Activated naive CD4-positive, alpha-beta T cell (primary cell): Measurements from ENCODE around the gene RBBP8NL.

Experiments used
- DNase-seq, 4 experiments: peaks; one replicate each; lab custom pipeline; 2025; lab: John Stamatoyannopoulos, UW

RBBP8NL gene

DNA sequence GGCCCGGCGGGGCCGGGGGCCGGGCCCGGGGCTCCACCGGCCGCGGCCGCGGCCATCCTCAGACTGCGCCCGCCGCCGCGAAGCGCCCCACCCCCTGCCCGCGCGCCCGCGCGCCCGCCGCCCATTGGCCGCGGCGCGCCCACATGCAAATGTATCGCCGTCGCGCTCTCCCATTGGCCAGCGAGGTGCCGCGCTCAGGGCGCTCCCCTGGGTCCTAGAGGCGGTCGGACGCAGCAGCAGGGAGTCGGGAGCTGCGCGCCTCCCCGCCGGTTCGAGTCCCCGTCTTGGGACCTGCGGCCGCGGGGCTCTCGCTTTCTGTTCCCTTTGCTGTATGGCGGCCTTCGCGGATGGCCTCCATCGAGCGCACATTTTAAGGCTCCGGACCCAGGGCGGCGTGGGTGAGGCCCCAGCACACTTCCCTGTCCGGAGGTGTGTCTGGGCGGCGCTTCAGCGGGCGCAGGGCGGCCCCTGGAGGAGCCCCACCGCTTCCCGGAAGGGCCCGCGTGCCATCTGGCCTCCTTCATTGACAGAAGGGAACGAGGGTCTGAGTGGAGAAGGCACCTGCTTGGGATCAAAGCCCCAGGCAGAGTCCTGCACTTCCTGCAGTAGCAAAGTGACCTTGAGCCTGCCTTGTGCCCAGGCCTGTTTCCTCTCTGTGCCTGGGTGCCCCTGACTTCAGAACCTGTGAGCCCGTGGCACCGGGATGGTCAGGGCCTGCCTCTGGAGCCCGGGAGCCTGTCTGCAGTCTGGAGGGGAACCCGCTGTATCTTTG is 19.9 kb downstream of the RBBP8NL start, which contains the start of gene CABLES2:
Gene CABLES2 (minus strand): TSS at position 65 of the 772 bp plus-strand sequence. CDS start 9 bp downstream, at position 56.
- DNase-seq: peak; percentile 68 to 88 (median 80)

DNA sequence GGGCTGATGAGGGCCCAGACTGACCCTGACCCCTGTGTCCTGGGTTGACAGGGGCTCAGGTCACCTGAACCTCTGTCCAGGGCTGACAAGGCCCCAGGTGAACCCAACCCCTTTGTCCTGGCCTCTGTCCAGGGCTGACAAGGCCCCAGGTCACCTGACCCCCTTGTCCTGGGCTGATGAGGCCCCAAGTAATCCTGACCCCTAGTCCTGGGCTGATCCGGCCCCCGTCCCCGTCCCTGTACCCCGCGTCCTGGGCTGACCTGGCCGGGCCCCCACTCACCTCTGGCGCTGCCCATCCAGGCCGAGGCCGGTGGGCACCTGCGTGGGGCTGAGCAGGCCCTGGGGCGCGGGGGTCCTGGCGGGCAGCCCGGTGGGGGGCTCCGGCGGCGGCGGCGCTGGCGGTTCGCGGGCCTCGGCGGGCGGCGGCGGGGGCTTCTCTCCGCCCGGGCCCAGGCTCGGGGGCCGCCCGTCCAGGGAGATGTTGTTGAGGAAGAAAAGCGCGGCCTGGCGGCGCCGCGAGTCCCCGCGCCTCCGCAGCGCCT is 20.6 kb downstream of the RBBP8NL start:
- DNase-seq: no peak

DNA sequence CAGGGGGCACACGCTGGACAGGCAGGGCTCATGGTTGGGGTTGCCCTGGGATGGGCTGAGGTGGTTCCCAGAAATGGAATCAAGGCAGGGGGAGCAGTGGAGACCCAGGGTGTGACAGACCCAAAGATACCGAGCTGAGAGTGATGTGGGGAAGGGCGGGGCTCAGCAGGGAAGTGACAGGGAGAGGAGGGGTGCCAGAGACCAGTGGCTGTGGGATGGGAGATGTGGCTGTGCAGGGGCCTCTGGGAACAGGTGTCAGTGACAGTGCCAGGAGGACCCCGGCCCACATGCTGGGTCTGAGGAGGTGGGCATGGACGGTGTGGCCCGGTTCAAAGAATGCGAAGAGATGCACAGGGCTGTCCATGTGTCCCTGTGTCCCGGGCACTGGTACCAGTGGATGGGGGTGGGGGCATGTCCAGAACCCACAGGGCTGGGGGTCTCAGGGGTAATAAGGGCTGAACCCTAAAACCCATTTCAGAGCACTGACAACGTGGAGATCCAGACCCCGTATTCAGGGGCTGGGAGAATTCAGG is 21.3 kb downstream of the RBBP8NL start:
- DNase-seq: no peak

DNA sequence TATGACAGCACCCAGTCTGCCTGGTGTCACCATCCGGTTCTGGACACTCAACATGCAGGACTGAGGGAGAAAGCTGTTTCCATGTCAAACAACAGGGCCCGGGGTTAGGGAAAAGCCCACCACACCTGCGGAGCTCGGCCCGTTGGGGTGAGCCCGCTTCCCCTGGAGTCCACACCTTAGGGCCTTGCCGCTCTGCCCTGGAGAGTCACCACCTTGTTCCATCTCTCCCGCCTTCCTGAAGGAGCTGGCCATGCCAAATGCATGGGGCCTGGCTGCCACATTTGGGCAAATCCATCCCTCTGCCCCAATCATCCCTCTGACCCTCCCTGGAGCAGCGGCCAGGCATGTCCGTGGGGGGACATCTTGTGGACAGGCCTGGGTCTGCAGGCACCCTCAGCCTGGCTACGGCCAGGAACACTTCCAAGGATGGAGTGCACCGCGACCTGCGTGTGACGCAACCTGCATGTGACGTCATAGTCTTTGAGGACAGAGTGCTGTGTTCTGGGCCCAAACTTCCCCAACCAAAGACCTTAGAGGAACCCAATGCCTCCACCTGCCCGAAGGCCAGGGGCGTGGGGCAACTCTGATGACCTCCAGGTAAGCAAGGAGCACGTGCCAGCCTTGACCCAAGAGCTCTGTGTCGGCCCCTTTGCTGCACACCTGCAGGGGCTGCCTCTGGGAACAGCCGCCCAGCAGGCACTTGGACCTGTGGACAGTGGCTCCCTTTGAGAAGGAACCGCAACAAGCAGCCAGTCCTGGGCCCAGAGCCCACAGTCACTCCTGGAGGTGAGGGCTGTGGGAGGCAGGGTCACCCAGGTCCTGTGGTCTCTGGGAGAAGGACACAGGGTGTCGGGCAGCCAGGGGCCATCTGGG is 22.0 kb downstream of the RBBP8NL start:
- DNase-seq: no peak

DNA sequence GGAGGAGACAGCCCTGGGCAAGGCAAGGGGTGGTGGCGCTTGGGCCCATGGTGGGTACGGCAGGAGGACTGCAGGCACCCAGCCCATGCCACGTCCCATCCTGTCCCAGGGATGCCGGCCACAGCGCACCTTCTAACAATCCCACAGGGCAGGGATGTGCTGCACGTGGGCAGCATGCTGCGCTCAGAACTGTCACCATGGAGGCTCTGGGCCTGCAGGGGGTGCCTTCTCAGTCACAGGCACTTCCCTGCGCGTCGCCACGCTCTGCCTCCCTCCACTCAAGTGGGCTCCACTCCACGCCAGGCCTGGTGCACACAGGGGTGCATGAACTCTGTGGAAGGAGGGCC is 22.6 kb downstream of the RBBP8NL start:
- no peak for DNase-seq

DNA sequence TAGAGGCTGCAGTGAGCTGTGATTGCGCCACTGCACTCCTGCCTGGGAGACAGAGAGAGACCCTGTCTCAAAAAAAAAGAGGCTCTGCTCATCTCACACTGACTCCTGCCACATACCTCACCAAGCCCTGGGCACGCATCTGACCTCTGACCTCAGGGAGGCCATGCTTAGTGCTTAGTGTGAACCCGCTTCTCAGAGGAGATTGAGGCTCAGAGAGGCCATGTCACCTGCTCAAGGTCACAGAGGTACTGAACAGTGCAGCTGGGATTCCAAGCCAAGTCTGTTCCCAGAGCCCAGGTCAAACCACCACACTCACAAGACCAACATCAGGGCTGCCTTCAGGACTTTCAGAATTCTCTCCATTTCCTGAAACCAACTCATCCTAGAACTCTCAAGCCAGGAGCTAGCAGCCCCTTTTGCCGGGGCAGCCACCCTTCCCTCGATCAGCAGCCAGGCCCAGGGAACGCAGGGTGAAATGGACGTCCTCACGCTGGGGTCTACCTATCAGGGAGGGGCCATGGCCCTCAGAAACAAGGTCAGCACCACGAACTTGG is 23.1 kb downstream of the RBBP8NL start:
- no peak for DNase-seq

DNA sequence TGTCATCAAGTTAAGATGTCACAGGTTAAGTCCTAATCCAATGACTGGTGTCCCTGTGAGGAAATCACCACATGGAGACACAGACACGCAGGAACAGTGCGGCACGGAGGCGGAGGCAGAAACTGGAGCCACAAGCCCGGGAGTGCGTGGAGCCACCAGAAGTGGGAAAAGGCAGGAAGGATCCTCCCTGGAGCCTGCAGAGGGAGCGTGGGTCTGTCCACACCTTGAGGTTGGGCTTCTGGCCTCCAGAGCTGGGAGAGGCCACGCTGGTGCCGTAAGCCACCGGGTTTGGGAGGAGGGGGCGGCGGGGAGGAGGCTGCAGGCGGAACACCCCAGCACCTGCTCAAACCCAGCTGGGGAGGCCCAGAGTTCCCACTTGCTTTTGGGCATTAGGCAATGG is 24.0 kb downstream of the RBBP8NL start:
- no peak for DNase-seq

DNA sequence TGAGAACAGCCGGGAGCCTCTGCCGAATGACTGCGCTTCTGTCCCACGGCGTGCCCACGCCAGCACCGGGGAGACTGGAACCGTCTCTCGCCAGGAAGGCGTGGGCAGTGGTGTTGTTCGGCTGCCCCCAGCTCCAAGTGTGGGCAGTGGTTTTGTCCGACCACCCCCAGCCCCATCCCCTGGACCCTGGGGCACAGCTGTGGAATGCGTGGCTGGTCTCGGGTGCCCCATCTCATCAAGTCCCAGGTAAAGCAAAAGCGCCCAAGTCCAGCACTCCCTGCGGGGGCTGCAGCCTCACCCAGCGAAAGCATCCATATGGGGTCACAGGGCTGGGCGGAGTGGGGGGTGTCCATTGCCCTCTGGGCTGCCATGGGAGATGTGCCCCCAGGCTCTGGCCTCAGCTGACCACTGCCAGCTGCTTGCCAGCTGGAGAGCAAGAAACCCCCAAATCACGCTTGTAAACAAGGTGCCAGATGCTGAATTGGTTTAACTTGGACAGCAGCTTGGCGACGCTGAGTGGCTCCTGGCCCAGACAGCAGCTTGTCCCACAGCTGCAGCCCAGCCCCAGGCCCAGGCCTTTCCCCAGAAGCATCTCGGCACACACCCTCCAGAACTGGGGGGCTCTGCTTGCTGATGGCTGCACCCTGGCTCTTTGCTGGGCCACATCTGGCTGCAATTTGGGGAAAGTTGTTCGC is 24.7 kb downstream of the RBBP8NL start:
- no peak for DNase-seq

DNA sequence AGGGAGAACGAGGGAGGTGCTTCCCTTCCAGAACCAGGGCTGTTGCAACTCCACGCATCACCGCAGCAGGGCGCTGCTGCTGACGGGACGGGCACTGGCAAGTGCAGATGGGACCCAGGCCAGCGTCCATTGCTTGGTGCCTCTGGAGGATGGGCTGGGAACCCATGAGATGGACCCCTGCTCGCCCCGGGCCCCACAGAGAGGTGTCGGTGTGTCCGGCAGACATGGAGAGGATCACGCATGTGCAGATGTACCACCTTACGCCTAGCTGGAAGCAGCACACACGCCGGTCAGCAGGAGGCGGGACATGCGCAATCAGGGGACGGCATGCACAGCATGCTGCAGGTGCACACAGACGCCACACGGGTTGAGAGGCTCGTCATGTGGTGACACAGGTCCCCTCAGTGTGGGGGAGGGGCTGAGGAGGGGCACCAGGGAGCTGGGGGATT is 26.0 kb downstream of the RBBP8NL start:
- no peak for DNase-seq

DNA sequence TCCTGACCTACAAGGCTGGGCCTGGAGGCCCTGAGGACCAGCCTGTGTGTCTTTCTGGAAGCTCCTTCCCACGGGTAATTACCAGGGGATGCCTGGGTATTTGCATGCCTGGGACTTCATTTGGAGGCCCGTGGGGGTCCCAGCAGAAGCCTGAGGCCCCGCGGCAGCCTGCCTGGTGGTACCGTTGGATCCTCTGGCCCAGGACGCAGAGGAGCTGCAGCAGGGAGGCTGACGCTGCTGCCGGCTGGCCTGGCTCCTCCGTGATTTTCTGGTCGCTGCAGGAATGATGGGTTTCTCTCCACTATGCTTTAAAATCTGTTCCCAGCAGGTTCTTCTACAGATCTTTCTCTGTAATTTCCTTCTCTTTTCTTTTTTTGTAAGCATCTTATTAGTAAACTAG is 26.8 kb downstream of the RBBP8NL start:
- DNase-seq: no peak

DNA sequence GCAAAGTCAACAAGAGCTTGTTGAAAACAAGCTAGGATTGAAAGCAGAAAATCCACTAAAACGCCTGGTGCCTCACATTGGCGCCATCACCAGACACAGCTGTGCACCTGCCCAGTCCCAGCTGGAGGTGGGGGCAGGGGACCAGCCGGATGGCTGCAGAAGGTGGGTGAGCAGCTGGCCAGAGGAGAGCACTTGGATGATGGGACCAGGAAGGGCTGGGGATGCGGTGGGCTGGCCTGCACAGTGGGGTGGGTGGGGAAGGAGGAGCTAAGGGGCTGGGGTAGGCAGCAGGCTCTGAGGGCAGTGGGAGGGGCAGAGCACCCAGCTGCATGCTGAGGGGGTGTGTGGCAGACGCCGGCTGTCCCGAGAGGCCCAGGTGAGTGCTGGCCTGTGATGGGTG is 27.3 kb downstream of the RBBP8NL start:
- no peak for DNase-seq

DNA sequence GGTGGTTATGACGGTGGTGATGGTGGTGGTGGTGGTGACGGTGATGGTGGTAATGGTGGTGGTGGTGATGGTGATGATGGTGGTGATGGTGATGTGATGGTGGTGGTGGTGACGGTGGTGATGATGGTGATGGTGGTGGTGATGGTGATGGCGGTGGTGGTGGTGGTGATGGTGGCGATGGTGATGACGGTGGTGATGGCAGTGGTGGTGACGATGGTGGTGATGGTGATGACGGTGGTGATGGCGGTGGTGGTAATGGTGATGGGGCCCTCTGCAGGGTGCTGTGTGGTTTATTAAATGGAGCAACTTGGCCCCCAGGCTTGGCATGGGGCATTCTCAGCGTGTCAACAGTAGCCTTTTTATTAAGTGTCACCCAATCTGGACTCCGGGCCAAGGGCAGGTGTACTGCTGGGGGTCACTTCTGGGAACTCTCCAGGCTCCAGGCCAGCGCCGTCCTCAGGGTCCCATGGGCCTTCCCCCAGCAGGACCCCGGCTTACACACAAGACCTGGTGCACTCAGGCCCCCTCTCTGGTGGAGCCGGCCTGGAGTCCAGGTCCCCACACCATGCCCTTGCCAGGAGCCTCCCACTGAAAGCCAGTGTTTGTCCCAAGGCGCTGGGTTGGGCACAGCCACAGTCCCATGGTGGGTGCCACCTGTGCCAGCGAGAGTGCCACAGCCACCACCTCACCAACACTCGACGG is 29.1 kb downstream of the RBBP8NL start:
- DNase-seq: no peak

DNA sequence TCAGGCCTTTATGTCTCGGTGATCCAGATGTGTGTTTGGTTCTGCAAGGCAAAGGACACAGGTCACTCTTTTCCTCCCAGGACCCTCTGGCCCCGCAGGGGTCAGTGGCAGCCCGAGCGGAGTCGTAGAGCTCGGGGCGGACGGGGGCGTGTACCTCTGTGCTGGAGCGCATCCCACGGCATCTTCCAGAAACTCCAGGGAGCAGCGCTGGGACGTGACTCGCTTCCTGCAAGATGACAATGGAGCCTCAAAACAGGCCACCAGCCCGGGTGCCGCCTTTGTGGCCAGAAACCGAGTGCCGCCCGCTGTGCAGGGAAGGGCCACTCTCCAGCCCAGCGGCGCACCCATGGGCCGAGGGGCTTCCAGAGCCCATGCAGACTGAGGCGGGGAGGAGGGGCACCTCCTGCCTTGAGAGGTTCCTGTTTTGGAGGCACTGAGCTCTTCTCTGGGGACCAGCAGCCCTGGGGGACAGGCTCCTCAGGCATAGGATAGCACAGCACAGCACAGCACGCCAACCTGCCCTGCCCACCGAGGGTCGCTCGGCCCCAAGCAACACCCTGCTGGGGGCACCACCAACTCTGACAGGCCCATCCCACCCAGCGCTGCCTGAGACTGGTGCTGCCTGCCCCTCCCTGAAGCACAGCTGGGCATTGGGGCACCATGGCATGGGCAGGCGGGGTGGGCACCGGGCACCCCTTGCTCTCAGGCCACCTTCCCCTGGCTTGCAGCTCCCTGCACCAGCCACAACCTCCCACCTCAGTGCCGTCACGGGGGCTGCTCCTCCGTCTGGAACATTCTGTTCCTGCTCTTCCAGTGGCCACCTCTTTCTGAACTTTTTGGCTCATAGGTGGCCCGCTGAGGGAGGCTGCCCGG is 30.7 kb downstream of the RBBP8NL start:
- no peak for DNase-seq

DNA sequence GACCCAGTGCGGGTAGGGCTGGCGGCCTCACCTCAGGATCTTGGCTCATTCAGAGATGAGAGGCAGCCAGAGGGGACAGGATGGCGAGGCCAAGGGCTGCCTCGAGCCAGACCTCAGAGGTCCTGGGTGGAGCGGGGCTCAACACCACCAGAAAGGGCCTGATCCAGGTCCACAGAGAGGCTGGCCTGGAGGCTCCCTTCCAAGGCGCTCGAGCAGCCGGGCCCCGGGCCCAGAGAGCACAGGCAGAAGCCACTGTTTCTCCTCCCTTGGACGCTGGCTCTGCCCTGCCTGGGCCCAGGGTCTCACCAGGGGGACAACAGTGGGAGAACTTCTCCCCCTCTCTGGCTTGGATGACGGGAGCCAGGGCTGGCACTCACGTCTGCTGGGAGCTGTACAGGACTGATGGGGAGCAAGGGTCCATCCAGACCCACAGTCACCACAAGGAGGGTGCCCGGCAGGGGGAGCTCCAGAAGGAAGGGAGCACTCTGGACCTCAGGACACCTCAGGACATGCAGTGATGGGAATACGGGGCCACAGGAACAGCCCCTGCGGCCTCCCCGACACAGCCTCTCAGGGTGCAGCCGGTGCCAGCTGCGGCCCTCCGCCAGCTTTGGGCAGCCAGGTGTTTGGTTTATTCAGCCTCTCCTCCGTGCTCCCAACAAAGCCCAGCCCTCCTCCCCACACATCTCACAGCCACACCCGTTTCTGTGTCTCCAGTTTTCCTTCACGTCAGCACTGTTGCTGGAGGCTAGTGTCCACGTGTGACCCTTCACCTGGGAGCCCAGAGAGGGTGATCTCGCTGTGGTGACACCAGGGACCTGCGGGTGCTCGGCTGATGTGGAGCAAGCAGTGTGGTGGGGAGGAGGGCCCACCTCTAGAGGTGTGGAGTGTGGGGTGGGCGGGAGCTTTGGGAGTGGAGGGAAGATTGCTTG is 31.8 kb downstream of the RBBP8NL start:
- DNase-seq: no peak

DNA sequence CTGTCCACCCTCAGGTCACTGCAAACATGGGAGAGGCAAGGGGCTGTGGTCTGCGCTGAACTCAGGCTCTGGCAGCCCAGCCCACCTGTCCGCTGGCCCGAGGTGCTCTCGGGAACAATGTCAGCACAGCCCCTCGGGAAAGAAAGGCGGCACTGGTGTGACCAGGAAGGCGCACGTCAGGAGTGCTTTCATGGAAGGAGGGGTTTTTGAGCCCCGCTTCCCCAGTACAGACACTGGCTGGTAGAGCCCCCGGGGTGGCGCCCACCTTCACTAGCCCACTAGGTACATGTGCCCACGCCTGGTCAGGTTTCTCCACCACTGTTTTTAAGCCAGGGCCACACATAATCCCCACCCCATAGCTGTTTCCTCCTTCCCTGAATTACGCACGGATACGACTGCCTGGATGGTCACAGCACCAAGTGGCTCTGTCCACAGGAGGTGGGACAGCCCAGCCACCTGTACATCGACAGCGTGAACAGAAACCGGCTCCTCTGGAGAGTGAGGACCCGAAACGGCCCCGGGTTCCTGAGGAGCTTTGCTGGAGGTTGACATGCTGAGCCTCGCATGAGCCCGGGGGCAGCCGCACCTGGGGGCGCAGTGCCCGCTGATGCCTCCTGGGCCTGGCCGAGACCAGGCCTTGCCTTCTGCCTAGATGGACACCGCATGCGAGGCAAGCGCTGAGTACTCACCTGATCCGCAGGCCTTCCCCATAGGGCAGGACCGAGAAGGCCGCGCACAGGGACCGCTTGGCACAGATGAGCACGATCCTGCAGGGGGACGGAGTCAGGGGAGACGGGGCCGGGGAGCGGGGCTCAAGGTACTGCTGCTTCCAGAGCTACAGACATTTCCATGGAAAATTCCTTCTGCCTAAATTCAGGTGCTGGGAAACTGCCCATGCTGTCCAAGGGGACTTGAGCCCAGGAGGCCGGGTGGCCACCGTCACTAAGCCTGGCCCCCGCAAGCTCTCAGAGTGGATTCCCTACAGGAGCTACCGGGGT is 32.8 kb downstream of the RBBP8NL start:
- DNase-seq: no peak

DNA sequence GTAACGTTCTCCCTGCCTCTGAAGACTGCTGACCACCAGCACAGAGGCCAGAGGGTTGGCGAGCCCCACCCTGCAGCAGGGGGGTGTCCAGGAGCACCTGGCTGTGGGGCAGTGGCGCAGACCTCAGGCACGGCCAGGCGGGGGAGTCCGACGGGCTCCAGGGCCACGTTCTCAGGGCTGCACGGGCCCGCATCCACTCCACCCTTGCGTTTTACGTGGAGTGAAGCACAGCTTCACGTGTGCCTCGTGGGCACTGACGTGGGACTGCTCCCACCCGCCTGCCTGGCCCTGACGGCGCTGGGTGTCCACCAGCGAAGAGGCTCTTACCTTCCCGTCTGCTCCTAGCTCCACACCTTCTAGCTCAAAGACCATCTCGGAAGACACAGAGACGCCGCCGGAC is 33.5 kb downstream of the RBBP8NL start:
- no peak for DNase-seq

DNA sequence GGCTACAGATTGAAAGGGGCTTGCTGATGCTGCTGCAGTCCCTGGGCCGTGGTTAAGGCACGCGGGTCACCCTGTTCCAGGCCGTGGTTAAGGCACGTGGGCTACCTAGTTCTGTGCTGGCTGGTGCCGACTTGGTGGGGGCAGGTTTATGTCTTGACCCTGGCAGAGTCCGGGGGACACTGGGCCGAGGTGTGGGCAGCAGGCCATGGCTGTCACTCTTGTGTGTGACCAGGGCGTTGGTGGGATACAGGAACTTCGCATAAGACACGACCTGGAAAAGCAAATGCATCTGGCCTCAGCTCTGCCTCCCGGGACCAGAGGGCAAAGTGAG is 34.0 kb downstream of the RBBP8NL start:
- DNase-seq: no peak
